ENCODE data around the gene GRIK4.
A peak's percentile ranks its signal among the peaks of the same experiment; 100 is the strongest.
"Not testable (repeated sequence)": the region's sequence is repeated elsewhere in the genome, so short reads cannot be mapped to it uniquely, and the experiment has no call there.

The GRIK4 gene

GRCh38 chr11:120994091-120994859 lies 482.7 kb downstream of the GRIK4 start:
- DNase-seq (ENCODE audit: low read depth, low spot score): no peak

- no peak for DNase-seq (ENCODE audit: low read depth, low spot score)
Measured at GRCh38 chr11:120995184-120995583, 483.6 kb downstream of the GRIK4 start.

GRCh38 chr11:120996973-120997372 lies 485.4 kb downstream of the GRIK4 start:
- DNase-seq (ENCODE audit: low read depth, low spot score): no peak

GRCh38 chr11:120998581-120998980 lies 487.0 kb downstream of the GRIK4 start:
- DNase-seq (ENCODE audit: low read depth, low spot score): no peak

GRCh38 chr11:121004206-121004840 lies 492.8 kb downstream of the GRIK4 start:
- DNase-seq (ENCODE audit: low read depth, low spot score): peak; percentile 47

- DNase-seq (ENCODE audit: low read depth, low spot score): no peak
Measured at GRCh38 chr11:121006922-121007321, 495.4 kb downstream of the GRIK4 start.

GRCh38 chr11:121008551-121008950 lies 497.0 kb downstream of the GRIK4 start:
- no peak for DNase-seq (ENCODE audit: low read depth, low spot score)

- no peak for DNase-seq (ENCODE audit: low read depth, low spot score)
Measured at GRCh38 chr11:121012091-121012490, 500.5 kb downstream of the GRIK4 start.

- DNase-seq (ENCODE audit: low read depth, low spot score): no peak
Measured at GRCh38 chr11:121018746-121019145, 507.2 kb downstream of the GRIK4 start.

- not testable (repeated sequence) for DNase-seq (ENCODE audit: low read depth, low spot score)
Measured at GRCh38 chr11:121021718-121022117, 510.2 kb downstream of the GRIK4 start.

GRCh38 chr11:121023848-121024751 lies 512.6 kb downstream of the GRIK4 start, which contains the start of gene TBCEL:
Gene TBCEL (plus strand): TSS chr11:121024102. CDS start chr11:121045691, 21,589 bp downstream.
- peak; percentile 94 for DNase-seq (ENCODE audit: low read depth, low spot score)

GRCh38 chr11:121024989-121025388 lies 513.4 kb downstream of the GRIK4 start:
- peak; percentile 13 for DNase-seq (ENCODE audit: low read depth, low spot score)

- DNase-seq (ENCODE audit: low read depth, low spot score): no peak
Measured at GRCh38 chr11:121029153-121029552, 517.6 kb downstream of the GRIK4 start.

GRCh38 chr11:121029813-121030445 lies 518.4 kb downstream of the GRIK4 start:
- no peak for DNase-seq (ENCODE audit: low read depth, low spot score)

GRCh38 chr11:121031167-121031566 lies 519.6 kb downstream of the GRIK4 start:
- no peak for DNase-seq (ENCODE audit: low read depth, low spot score)

GRCh38 chr11:121031648-121032047 lies 520.1 kb downstream of the GRIK4 start:
- not testable (repeated sequence) for DNase-seq (ENCODE audit: low read depth, low spot score)

GRCh38 chr11:121032546-121032945 lies 521.0 kb downstream of the GRIK4 start:
- peak; percentile 5 for DNase-seq (ENCODE audit: low read depth, low spot score)

- DNase-seq (ENCODE audit: low read depth, low spot score): no peak
Measured at GRCh38 chr11:121033635-121034034, 522.1 kb downstream of the GRIK4 start.

- DNase-seq (ENCODE audit: low read depth, low spot score): peak; percentile 23
Measured at GRCh38 chr11:121035169-121035755, 523.7 kb downstream of the GRIK4 start.

GRCh38 chr11:121035780-121036179 lies 524.2 kb downstream of the GRIK4 start:
- peak; percentile 51 for DNase-seq (ENCODE audit: low read depth, low spot score)

- DNase-seq (ENCODE audit: low read depth, low spot score): no peak
Measured at GRCh38 chr11:121037016-121037415, 525.5 kb downstream of the GRIK4 start.

Data from astrocyte of the hippocampus (primary cell).